ENCODE results near the gene CAMK2G.
A peak's percentile ranks its signal among the peaks of the same experiment; 100 is the strongest.

The CAMK2G gene

DNA sequence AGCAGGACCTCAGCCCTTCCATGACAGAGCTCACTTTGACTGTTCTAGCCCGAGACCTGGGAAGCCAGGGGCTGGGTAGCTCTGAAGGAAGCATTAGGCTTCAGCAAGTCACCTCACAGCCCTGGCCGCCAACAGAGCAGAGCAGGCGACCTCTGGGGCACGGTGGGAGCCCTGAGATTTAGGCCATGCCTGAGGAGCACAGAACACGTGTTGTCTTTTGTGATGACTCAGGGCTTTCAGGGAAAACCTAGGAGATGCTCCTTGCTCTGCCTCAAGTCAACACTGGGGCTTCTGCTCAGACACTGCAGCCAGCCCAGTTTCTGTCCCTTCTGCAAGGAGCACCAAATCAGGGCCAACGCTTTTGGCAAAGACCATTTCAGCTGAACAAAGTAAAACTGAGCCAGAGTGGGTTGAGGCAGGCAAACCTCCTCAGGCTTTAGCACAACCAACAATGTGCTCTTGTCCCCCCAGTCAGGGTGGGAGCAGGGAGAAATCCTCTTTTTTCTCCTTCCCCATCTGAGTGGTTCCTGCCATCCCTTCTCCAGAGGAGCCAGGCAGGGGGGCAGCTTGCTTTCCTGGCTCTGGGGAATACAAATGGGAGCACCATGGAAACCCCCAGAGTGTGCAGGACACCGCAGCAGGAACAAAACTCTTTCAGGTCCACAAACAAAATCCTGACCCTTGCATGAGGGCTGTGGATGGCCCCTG is 14.4 kb downstream of the CAMK2G start:
- DNase-seq = no peak

DNA sequence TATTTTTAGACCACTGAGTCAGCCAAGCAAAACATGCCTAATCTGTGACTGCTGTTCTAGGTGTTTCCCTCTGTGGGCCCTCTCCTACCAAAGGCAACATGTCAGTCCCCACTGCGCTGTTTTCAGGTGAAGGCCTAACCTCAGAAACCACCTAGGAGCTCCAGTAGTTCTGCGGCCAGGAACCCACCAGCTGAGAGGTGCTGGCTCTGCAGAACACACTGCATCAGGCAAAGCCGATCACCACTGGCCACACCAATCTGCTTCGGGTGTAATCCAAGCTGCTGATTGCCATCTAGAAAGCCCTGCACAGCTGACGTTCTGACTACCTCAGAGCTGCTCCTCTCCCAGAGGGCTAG is 14.9 kb downstream of the CAMK2G start:
- DNase-seq = no peak

DNA sequence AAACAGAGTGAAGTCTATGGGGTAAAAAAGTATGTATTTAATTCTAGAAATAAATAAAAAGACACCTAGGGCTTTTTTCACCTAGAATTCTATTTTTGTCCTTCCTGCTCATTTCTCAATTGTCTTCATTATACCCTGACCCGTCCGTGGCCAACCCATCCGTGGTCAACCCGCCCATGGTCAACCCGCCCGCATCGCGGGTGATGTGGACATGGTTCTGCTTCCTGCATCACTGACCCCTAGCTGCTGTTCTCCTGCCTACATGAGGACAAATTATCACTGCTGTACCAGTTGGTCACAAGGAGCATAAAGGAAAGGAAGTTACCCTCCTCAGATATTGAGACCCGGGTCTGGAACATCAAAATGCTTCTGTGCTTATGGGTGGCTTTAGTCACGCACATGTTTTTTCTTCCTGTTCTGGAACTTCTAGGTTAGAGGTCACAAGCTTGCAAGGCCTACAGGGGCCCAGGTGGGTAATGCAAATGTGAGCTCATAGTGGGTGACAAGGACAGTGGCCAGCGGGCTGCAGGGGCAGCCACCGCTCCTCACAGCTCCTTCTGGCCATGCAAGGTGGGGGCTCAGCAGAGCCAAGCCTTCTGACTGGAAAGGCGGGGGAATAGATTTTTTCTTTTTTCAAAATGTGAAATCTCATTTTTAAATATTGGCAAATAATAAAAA is 15.5 kb downstream of the CAMK2G start:
- DNase-seq = no peak

DNA sequence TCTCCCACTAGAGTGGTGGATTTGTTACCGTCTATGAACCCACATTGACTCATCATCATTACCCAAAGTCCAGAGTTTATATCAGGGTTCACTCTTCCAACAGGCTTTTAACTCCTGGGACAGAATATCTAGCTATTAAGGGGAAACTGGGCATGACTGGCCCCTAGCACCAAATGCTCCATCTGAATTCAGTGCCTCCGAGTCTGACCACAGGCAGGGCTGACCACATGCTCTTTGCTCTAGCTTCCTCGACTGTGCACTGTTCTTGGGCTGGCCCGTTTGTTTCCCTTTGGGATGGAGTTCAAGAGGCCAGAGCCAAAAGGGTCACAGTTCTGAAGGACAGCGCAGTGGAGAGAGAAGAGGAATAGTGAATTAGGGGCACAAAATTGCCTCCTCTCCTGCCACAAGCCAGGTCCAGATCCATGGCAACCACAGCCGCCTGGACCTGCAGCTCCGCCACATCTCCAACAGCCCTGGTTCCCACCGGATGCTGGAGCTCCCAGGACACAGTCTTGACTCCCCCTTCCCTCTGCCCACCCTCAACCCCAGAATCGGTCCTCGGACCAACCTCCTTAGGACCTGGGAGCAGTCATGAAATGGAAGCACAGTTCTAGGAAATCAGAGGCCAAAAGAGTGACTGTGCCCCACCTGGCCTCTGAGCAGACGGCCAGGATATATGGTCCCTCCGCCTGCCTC is 16.2 kb downstream of the CAMK2G start:
- no peak for DNase-seq

DNA sequence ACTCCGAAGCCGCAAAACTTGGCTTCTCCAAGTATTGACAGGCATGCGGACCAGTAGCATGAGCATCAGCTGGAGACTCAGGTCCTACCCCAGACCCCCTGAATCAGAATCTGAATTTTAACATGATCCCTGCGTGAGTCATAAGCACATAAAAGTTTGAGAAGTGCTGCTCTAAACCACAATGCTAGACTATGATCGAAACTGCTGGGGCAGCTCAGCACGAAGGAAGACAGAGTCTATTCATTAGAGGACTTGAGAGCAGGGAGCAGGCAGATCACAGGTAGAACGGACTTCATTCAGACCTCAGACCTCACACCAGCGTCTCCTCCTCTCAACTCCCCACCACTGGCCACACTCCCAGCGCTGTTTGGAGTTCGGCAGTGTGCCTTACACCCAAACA is 16.9 kb downstream of the CAMK2G start:
- no peak for DNase-seq

DNA sequence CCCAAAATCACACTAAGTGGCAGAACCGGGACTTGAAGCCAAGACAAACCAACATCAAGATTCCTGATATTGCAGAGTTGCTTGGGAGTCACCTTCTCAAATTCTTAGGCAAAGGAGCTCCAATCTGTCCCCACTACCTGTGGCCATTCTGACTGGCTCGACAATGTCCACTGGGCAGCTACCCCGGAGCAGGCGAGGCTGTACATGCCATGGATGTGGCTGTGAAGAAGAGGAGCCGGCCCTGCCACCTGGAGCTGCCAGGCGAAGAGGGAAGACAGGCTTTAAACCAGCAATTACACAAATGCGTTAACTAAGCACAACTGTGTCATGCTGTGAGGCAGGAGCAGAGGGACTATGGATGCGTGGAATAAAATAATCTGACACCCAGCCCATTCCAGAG is 18.1 kb downstream of the CAMK2G start:
- DNase-seq = no peak

DNA sequence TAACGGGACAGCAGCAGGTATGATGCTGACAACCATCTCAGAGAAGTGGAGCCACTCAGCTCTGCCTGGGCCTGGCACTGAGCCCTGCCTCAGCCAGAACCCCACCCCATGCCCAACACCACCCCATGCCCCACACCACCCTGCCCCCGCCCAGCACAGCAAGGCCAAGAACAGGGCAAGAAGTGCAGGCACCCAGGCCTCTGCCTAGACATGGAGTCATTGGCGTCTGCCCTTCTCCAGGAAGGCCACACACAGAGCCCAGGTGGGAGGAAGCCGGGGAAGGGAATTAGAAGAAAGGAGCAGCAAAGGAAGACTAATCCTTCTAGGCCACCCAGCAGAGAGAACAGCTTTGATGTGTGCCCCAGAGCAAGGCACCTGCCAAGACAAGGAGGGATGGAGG is 18.9 kb downstream of the CAMK2G start:
- no peak for DNase-seq

DNA sequence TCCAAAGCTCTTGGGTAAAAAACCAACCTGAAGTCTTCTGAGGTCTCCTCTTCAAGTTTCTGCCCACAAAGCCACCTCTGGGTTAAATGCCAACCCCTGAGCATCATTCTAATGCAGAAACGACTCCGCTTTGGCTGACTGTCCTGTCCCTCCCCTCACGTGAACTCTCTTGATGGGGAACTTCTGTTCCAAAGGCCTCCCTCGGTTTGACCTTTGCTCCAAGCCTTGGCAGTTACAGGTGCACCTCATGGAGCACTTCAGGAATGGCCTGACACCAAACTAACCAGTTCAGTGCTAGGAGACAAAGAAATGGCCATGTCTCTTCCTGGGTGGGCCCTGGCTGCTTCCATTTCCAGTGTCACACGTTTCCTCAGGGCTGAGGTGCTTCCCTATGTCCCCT is 20.0 kb downstream of the CAMK2G start:
- DNase-seq = no peak

DNA sequence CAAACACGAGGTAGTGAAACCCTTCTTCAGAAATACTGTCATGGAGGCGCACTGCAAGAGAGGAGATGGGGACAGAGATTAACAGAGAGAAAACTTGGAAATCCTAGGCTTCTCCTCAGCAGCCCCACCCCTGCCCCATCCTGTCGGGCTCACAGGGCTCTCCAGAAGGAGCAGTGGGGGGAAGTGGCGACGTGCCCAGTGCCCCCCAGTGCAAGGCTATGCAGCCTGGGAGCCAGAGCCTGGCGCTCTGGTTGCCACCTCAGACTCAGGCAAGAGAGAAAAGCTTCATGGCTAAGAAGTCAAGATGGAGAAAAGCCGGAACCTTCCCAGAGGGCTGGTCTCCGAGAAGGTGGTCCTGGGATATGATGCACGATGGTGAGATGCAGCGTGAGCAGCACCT is 21.2 kb downstream of the CAMK2G start:
- DNase-seq = no peak

DNA sequence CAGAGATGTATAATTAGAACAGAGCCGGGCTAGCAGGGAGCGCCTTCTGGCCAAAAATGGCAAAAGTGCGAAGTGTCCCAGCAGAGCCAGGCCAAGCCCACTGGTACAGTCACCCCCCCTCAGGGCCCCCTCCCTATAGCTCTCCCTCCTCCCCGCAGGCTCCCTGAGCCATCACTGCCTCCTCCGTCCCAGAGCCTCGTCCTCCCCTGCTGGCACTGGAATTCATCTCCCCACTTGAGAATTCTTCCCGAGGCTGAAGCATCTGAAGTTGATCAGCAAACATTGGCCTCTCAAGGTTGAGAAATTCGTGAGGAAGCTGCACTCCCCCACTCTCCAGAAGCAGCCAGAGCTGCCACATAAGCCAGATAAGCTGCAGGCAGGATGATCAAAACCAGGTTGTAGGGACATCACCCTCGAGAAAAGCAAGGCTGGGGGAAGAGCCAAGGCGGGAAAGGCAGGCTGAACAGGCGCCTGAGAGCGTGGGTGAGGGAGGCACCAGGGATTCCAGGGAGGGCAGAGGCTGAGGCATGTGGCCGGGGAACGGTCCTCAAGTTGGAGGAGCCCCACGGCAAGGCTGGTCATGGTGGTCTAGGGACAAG is 23.4 kb downstream of the CAMK2G start:
- no peak for DNase-seq

DNA sequence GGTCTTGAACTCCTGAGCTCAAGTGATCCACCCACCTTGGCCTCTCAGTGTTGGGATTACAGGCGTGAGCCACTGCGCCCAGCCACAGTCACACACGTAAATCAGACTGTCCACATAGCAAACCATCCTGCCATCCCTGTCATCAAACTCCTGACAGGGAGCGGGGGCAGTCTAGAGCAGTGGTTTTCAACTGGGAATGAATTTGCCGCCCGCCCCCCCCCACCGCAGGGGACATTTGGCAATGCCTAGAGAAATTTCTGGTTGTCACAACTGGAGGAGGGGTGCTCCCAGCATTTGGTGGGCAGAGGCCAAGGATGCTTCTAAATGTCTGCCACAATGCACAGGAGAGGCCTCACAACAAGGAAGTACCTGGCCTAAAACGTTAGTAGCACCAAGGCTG is 24.1 kb downstream of the CAMK2G start:
- DNase-seq = no peak

DNA sequence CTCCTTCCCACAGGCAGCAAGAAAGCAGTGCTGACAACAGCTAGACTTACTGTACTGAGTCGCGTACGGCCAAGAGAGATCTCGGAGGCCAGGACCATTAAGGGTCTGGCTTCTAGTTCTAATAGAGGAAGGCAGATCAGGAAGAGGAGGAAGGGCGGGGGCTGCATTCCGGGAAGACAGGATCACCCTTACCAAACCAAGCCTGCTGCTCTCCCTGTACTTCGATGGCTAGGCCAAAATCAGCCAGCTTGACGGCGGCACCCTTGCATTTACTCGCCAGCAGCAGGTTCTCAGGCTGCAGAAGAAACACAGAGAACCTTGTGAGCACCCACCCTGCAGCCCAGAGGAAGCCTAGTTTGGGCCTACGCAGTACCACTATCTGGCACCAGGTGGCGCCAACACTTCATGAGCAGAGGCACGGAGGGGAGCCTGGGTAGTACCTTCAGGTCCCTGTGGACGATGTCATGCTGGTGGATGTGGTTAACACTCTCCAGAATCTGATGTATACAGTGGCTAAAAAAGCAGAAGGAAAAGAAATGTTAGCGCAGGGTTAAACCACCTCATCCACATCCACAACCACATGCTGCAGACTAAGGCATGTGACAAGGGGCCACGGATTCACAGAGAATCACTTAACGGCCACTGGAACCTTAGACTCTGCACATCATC is 25.4 kb downstream of the CAMK2G start:
- DNase-seq = peak; percentile 97

DNA sequence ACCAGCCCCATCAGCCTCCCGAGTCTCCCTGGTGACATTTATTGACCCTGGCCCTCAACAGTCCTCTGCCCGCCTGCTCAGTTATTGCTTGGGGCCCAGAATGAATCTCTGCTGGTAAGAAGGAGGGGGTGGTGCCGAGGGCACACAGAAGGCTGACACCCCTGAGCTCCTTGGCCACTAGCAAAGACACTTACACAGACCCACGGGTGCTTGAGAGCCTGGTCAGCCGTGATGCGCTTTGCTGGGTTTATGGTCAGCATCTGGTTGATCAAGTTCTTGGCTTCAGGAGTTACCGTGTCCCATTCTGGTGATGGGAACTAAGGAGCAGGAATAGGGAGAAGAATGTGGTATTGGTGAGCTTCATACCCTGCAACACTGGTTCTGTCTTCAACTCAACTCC is 27.3 kb downstream of the CAMK2G start:
- no peak for DNase-seq

DNA sequence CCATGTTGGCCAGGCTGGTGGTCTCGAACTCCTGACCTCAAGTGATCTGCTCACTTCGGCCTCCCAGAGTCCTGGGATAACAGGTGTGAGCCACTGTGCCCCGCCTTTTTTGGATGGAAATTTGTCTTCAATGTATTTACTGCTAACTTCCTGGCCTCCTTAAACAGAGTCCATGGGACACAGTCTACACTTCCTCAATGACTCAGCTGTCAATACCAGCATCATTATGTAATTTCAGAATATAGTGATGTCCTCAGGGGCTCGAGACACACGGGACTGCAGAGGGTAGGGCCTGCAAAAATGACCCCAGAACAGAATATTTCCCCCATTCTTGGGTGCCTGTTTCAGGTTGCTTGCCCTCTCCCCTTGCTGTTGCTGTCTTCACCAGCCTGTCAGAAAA is 31.1 kb downstream of the CAMK2G start:
- no peak for DNase-seq

DNA sequence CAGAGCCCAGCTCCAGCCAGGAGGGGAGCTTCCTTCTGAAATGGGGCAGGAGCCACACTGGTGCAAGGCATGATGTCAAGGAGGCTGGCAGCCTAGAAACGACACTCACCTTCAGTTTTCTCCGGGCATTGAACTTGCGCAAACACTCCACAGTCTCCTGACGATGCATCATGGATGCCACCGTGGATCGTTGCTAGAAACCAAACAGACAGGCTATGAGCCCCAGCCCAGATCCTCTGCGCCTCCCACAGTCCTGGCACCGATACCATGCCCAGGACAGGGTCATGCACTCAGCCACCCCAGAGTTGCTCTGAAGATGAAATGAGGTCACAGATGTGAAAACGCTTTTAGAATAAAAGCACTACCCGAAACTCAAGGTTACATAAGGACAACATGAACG is 32.0 kb downstream of the CAMK2G start:
- no peak for DNase-seq

DNA sequence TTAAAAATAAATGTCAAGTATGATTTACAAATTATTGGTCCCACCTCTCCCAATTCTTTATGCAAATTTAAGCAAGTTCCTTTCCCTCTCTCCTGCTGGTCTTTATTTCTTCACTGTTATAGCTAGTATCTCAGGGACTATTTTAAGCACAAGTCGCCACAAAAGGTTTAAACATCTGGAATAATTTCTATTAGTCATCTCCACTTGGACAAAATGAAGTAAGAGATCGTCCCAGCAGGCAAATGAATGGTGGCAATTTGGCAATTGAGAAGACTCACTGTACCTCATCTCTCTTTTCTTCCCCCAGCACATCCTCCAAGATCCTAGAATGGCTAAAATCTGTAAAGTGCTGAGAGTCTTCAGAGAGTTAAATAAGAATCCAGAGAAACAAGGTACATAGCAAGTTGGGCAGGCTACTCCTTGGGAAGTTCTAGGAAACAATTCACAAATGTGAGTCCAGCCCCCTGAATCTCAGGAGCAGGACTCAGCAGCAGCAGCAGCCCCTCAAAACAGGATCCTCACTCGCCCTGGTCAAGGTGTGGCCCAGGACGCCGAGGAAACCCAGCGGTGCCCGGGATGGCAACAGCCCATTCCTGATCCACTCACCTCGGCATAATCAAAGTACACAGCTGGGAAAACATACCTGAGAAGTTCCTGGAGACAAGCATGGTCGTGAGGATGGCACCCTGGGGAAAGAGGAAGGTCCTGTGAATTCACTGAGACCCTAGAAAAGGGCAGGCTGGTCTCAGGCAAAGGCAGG is 32.6 kb downstream of the CAMK2G start:
- DNase-seq = no peak

DNA sequence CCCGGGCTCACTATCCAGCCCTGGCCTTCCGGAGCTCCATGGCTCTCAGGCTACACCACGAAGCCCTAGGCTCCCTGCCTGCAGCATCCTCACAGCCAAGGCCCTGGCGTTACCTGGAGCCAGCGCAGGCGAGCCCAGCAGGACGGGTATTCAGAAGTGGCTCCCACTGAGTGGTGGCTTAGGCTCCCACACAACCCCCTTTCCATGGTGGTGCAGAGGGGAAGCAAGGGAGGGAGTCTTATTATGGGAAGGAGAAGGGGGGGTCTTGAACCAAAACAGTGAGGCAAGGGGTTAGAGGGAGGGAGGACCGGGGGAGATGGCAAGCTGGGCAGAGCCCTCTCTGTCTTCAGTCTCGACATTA is 33.3 kb downstream of the CAMK2G start:
- DNase-seq = no peak

DNA sequence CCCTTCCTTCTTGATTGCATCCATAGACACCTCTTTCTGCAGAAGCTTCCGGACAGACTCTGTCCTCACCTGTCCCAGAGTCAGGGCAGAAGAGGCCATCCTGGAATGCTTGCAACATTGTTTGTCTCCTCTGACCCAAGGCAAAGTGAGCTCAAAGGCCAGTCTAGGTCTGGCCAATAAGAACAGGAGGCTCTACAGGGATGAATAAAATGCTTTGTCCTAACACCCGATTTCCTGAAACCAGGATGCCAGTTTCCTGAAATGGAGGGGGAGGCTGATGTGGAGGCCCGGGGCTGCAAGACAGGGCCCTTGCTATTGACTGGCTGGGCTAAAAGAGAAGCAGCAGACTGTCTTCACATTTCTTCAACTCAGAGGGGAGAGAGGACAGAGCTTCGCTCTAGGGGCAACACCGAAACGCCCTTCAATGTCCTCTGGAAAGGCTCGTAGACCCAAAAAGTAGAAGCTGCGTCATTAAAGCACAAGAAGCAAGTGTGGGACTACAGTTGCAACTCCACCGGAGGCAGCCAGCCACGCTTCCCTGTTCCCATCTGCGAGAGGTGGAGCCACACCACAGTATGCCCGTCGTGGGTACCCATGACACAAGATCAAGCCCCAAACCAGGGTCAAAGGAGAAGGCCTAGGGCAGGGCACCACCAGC is 33.8 kb downstream of the CAMK2G start:
- no peak for DNase-seq

DNA sequence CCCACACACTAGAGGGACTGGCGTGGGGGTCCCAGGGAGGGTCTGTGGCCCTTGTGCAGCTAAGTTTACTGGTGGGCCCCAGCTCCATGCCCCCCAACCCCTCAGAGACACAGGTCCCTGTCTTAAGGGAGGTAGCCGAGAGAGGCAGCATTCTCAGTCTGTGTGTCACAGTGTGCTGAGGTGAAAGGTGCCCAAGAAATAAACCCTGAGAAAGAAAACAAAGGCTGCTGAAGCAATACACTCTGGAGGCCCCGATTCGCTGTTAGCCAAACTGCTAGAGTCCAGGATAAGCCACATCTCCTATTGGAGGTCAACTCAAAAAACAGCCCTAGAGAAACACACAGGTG is 34.3 kb downstream of the CAMK2G start:
- DNase-seq = no peak

DNA sequence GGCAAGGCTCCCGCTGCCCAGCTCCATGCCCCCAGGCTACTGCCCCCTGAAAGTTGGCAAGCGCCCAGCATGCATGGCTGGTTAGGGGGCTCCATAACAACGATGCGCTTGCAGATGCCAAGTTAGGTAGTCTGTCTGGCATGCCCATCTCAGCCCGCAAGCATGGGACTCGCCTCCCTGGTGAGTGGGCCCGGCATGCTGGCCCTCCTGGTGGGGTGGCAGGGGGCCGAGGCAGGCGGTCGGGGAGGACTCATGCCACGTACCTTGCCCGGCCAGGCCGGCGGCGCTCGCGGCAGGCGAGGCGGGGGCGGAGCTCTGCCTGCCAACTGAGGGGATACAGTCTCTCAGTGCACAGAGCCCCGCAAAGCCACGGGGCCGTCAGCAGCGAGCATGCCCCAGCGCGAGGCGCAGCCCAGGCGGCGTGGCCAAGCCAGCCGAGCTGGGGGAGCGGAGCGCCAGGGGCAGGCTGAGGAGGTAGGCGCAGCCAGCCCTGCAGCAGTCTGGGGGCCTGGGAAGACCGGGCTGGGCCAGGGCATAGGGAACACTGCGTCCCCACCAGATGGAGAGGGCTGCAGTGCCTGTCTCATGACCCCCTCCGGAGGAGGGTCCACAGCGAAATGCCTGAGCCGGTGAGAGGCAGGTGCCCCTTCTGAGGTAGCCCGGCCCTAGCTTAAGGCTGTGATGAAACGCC is 34.9 kb downstream of the CAMK2G start:
- no peak for DNase-seq

DNA sequence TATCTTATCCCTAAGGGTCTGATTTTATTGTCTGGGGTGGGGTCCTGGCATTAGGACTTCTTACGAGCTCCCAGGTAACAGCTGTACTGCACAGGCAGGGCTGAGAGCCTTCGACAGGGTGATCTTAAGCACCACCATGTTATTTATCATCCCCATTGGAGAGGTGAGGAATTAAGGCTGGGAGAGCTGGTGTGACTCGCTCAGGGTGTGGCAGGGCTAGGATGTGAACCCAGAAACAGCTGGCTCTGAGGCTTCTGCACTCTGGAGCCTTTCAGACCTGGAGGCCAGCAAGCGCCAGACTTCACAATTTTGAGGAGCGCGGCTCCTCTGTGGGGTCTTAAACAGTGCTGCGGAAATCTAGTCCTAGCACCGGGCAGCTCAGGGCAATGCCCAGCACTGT is 35.5 kb downstream of the CAMK2G start:
- no peak for DNase-seq
